Trophoblast cell (in vitro differentiated cells and primary cell): ENCODE results near the gene MVD. TPM values are rescaled to one million over a fixed set of nuclear protein-coding genes. Genes with fewer than 3 reads are reported as not detected.

Source experiments
- DNase-seq, 2 donors: peaks; one replicate each; pipeline ENCODE4 v3.0.0-alpha.2; 2016
- H2AFZ ChIP-seq: 2 replicates; pipeline ENCODE4 v1.6.1; 2013; ENCODE audit warnings: low read length, moderate library complexity, mild to moderate bottlenecking; ENCODE audit not compliant: insufficient read depth, poor library complexity
- H2AK5ac ChIP-seq: 2 replicates; pipeline ENCODE4 v1.6.1; 2013; ENCODE audit warnings: mild to moderate bottlenecking, low read length
- H2BK120ac ChIP-seq: 2 replicates; pipeline ENCODE4 v1.6.1; 2013; ENCODE audit warnings: low read length, mild to moderate bottlenecking, moderate library complexity; ENCODE audit not compliant: insufficient read depth, poor library complexity
- H2BK12ac ChIP-seq: 2 replicates; pipeline ENCODE4 v1.6.1; 2013; ENCODE audit warnings: mild to moderate bottlenecking, low read length, moderate library complexity
- H2BK5ac ChIP-seq: 2 replicates; pipeline ENCODE4 v1.6.1; 2013; ENCODE audit warnings: low read length, low read depth, moderate library complexity, mild to moderate bottlenecking; ENCODE audit not compliant: poor library complexity
- H3K14ac ChIP-seq: 2 replicates; pipeline ENCODE4 v1.6.1; 2013; ENCODE audit warnings: mild to moderate bottlenecking, low read length
- H3K18ac ChIP-seq: 2 replicates; pipeline ENCODE4 v1.6.1; 2013; ENCODE audit warnings: mild to moderate bottlenecking, low read length
- H3K23ac ChIP-seq: 2 replicates; pipeline ENCODE4 v1.6.1; 2013; ENCODE audit warnings: low read length
- H3K27ac ChIP-seq: 2 replicates; pipeline ENCODE4 v1.5.1; 2013; ENCODE audit warnings: low read depth, mild to moderate bottlenecking, inconsistent platforms, low read length, moderate library complexity
- H3K27me3 ChIP-seq: 2 replicates; pipeline ENCODE4 v1.6.1; 2013; ENCODE audit warnings: inconsistent platforms, mild to moderate bottlenecking, low read length, moderate library complexity; ENCODE audit not compliant: insufficient read depth
- H3K36me3 ChIP-seq, 2 experiments: 1 replicate in 1 of 2; 2 replicates in 1 of 2; pipeline ENCODE4 v1.6.1; 2013; ENCODE audit warnings: low read length in 2 of 2, mild to moderate bottlenecking in 2 of 2, moderate library complexity in 1 of 2; ENCODE audit not compliant: insufficient read depth in 2 of 2, control insufficient read depth in 1 of 2
- H3K4ac ChIP-seq: 2 replicates; pipeline ENCODE4 v1.6.1; 2013; ENCODE audit warnings: low read depth, mild to moderate bottlenecking, low read length, moderate library complexity
- H3K4me1 ChIP-seq, 2 experiments: 1 replicate in 1 of 2; 2 replicates in 1 of 2; pipeline ENCODE4 v1.6.1; 2013; ENCODE audit warnings: low read length in 2 of 2, mild to moderate bottlenecking in 2 of 2, moderate library complexity in 1 of 2; ENCODE audit not compliant: insufficient read depth in 2 of 2, control insufficient read depth in 1 of 2
- H3K4me2 ChIP-seq: 2 replicates; pipeline ENCODE4 v1.6.1; 2013; ENCODE audit warnings: inconsistent platforms, mild to moderate bottlenecking, low read length, moderate library complexity
- H3K4me3 ChIP-seq: 2 replicates; pipeline ENCODE4 v1.5.1; 2013; ENCODE audit warnings: mild to moderate bottlenecking, low read depth, low read length, inconsistent platforms
- H3K79me1 ChIP-seq: one replicate; pipeline ENCODE4 v1.6.1; 2013; ENCODE audit warnings: low read length
- H3K79me2 ChIP-seq: 2 replicates; pipeline ENCODE4 v1.6.1; 2013; ENCODE audit warnings: low read length, mild to moderate bottlenecking; ENCODE audit not compliant: control insufficient read depth, insufficient read depth, poor library complexity
- H3K9ac ChIP-seq: 2 replicates; pipeline ENCODE4 v1.6.1; 2013; ENCODE audit warnings: mild to moderate bottlenecking, low read length
- H3K9me3 ChIP-seq: 2 replicates; pipeline ENCODE4 v1.6.1; 2013; ENCODE audit warnings: low read depth, mild to moderate bottlenecking, control low read depth, inconsistent platforms, low read length; ENCODE audit not compliant: insufficient read depth
- H4K12ac ChIP-seq: 2 replicates; pipeline ENCODE4 v1.6.1; 2013; ENCODE audit warnings: low read depth, mild to moderate bottlenecking, low read length, moderate library complexity
- H4K8ac ChIP-seq: 2 replicates; pipeline ENCODE4 v1.6.1; 2013; ENCODE audit warnings: low read depth, mild to moderate bottlenecking, low read length, moderate library complexity
- H4K91ac ChIP-seq: one replicate; pipeline ENCODE4 v1.6.1; 2013; ENCODE audit warnings: low read depth, mild to moderate bottlenecking, low read length, moderate library complexity
- WGBS: extraction: QIAGEN DNeasy Blood & Tissue Kit; methylation state at CpG from one replicate; pipeline ENCODE4 v1.1.7; 2013; ENCODE audit warnings: missing lambda C conversion rate; ENCODE audit not compliant: insufficient read length, insufficient coverage; ENCODE audit errors: extremely low coverage; 5-methylcytosine and 5-hydroxymethylcytosine counted together
- polyA plus RNA-seq: library from polyadenylated mRNA; stranded (reverse); fragments of 200-250 nt; gene quantifications from 2 replicates; pipeline ENCODE4 v1.2.3, GENCODE V29; 2013

MVD gene
- polyA plus RNA-seq = 102 and 109 TPM in 2 replicates

- H3K79me2 ChIP-seq = peaks cover 27% of the 10 kb centered on the region
- peak within 1 kb of the TSS; percentile 84 for H3K27ac ChIP-seq
- H4K12ac ChIP-seq = peak within 1 kb of the TSS; percentile 81
- H3K9ac ChIP-seq = peak within 1 kb of the TSS; percentile 94
- peak within 1 kb of the TSS; percentile 98 for H3K4me3 ChIP-seq
- H4K8ac ChIP-seq = peak within 1 kb of the TSS; percentile 90
- H4K91ac ChIP-seq = peak within 1 kb of the TSS; percentile 98
- H3K14ac ChIP-seq = peak within 1 kb of the TSS; percentile 95
- peaks cover 2% of the 10 kb centered on the region for H3K9me3 ChIP-seq
- peak within 1 kb of the TSS; percentile 82 for H2BK120ac ChIP-seq
- peak within 1 kb of the TSS; percentile 97 for H2BK5ac ChIP-seq
- peak within 1 kb of the TSS; percentile 96 for H3K18ac ChIP-seq
- peak within 1 kb of the TSS; percentile 95 for H3K4ac ChIP-seq
- H2BK12ac ChIP-seq = peak within 1 kb of the TSS; percentile 39
- peak within 1 kb of the TSS; percentile 84 for H3K4me2 ChIP-seq
- peak within 1 kb of the TSS; percentile 67 for H2AFZ ChIP-seq
- no CpG with 5 or more reads among the region's 88 CpGs for WGBS
- H3K4me1 ChIP-seq = peaks cover 5 to 15% of the 10 kb centered on the region in 2 experiments
- DNase-seq = peak; percentile 97 to 99
- peak within 1 kb of the TSS; percentile 67 for H2AK5ac ChIP-seq
- no peaks in the 10 kb centered on the region for H3K27me3 ChIP-seq
- H3K23ac ChIP-seq = no peak within 1 kb of the TSS
- peaks cover 16% of the 10 kb centered on the region for H3K79me1 ChIP-seq
- H3K36me3 ChIP-seq = peaks cover 15 to 19% of the 10 kb centered on the region in 2 experiments
Measured at GRCh38 chr16:88662843-88663606, at the start of gene MVD. MVD (minus strand) TSS chr16:88663091; CDS start chr16:88663080, 11 bp downstream.

GRCh38 chr16:88712362-88712979 is 49.6 kb upstream of the MVD start:
- no peak overlapping the region for H2BK12ac ChIP-seq
- no peak overlapping the region for H3K4me3 ChIP-seq
- H3K4me2 ChIP-seq = no peak overlapping the region
- H4K12ac ChIP-seq = no peak overlapping the region
- no peak for DNase-seq
- H4K91ac ChIP-seq = no peak overlapping the region
- H3K18ac ChIP-seq = no peak overlapping the region
- no peak overlapping the region for H3K9ac ChIP-seq
- no CpG with 5 or more reads among the region's 25 CpGs for WGBS
- H4K8ac ChIP-seq = no peak overlapping the region
- no peaks in the 10 kb centered on the region for H3K4me1 ChIP-seq
- H3K27ac ChIP-seq = no peak overlapping the region
- no peaks in the 10 kb centered on the region for H3K79me1 ChIP-seq
- H2BK5ac ChIP-seq = no peak overlapping the region
- no peak overlapping the region for H2BK120ac ChIP-seq
- H3K23ac ChIP-seq = no peak overlapping the region
- peaks cover 5% of the 10 kb centered on the region for H3K9me3 ChIP-seq
- H3K79me2 ChIP-seq = no peaks in the 10 kb centered on the region
- no peak overlapping the region for H3K4ac ChIP-seq
- H2AK5ac ChIP-seq = no peak overlapping the region
- no peak overlapping the region for H2AFZ ChIP-seq
- H3K14ac ChIP-seq = no peak overlapping the region
- H3K27me3 ChIP-seq = no peaks in the 10 kb centered on the region
- peaks cover 54 to 59% of the 10 kb centered on the region in 2 experiments for H3K36me3 ChIP-seq

GRCh38 chr16:88711750-88712340 is 49.0 kb upstream of the MVD start:
- H3K14ac ChIP-seq = no peak overlapping the region
- H2BK12ac ChIP-seq = no peak overlapping the region
- no peak overlapping the region for H3K4ac ChIP-seq
- no peak overlapping the region for H3K4me3 ChIP-seq
- no CpG with 5 or more reads among the region's 18 CpGs for WGBS
- H4K8ac ChIP-seq = no peak overlapping the region
- no peak overlapping the region for H3K27ac ChIP-seq
- H3K4me2 ChIP-seq = no peak overlapping the region
- H3K79me2 ChIP-seq = no peaks in the 10 kb centered on the region
- no peak overlapping the region for H3K18ac ChIP-seq
- no peaks in the 10 kb centered on the region for H3K27me3 ChIP-seq
- no peak overlapping the region for H2BK5ac ChIP-seq
- H3K4me1 ChIP-seq = peaks cover 4% of the 10 kb centered on the region in 2 experiments
- no peak overlapping the region for H3K9ac ChIP-seq
- H3K9me3 ChIP-seq = peaks cover 2% of the 10 kb centered on the region
- H4K12ac ChIP-seq = no peak overlapping the region
- no peak overlapping the region for H4K91ac ChIP-seq
- H2AFZ ChIP-seq = no peak overlapping the region
- peaks cover 49 to 53% of the 10 kb centered on the region in 2 experiments for H3K36me3 ChIP-seq
- H2AK5ac ChIP-seq = no peak overlapping the region
- H3K79me1 ChIP-seq = no peaks in the 10 kb centered on the region
- H3K23ac ChIP-seq = no peak overlapping the region
- no peak for DNase-seq
- H2BK120ac ChIP-seq = no peak overlapping the region

GRCh38 chr16:88710556-88710955 is 47.7 kb upstream of the MVD start:
- no peak overlapping the region for H3K4ac ChIP-seq
- H3K23ac ChIP-seq = no peak overlapping the region
- H2BK120ac ChIP-seq = no peak overlapping the region
- H3K4me3 ChIP-seq = no peak overlapping the region
- H3K79me2 ChIP-seq = no peaks in the 10 kb centered on the region
- H3K4me1 ChIP-seq = peaks cover 4 to 8% of the 10 kb centered on the region in 2 experiments
- H4K8ac ChIP-seq = no peak overlapping the region
- no peak overlapping the region for H3K18ac ChIP-seq
- H2BK12ac ChIP-seq = no peak overlapping the region
- WGBS = no CpG with 5 or more reads among the region's 16 CpGs
- H4K91ac ChIP-seq = no peak overlapping the region
- H2AFZ ChIP-seq = no peak overlapping the region
- DNase-seq = no peak
- H3K79me1 ChIP-seq = peaks cover 2% of the 10 kb centered on the region
- no peak overlapping the region for H2AK5ac ChIP-seq
- H3K9ac ChIP-seq = no peak overlapping the region
- H3K9me3 ChIP-seq = no peaks in the 10 kb centered on the region
- H3K36me3 ChIP-seq = peaks cover 36 to 40% of the 10 kb centered on the region in 2 experiments
- no peak overlapping the region for H2BK5ac ChIP-seq
- H4K12ac ChIP-seq = no peak overlapping the region
- H3K27ac ChIP-seq = no peak overlapping the region
- no peak overlapping the region for H3K4me2 ChIP-seq
- H3K27me3 ChIP-seq = no peaks in the 10 kb centered on the region
- H3K14ac ChIP-seq = no peak overlapping the region
